K562 (cell line): Measurements from ENCODE around the gene SPHK1. TPM values are rescaled to one million over a fixed set of nuclear protein-coding genes. Genes with fewer than 3 reads are reported as not detected.
A peak's percentile ranks its signal among the peaks of the same experiment; 100 is the strongest.

Experiments used
- ATF4 ChIP-seq: fragments of 450-650 bp; formaldehyde crosslinking; IDR thresholded peaks from 2 replicates; pipeline ENCODE4 v1.4.0; 2022; ENCODE audit warnings: mild to moderate bottlenecking, moderate library complexity
- CEBPB ChIP-seq: fragments of 450-650 bp; IDR thresholded peaks from 2 replicates; pipeline ENCODE4 v1.6.1; 2016; ENCODE audit warnings: missing genetic modification characterization, missing compliant biosample characterization
- E2F1 ChIP-seq: sonication (generic); formaldehyde crosslinking; IDR thresholded peaks from 2 replicates; pipeline ENCODE4 v1.8.1; 2023; ENCODE audit warnings: mild to moderate bottlenecking, missing genetic modification reagents, moderate library complexity
- MIER1 ChIP-seq: fragments of 450-650 bp; IDR thresholded peaks from 2 replicates; pipeline ENCODE4 v1.6.1; 2016; ENCODE audit warnings: antibody characterized with exemption, mild to moderate bottlenecking, low read depth
- MTA3 ChIP-seq: fragments of 450-650 bp; formaldehyde crosslinking; IDR thresholded peaks from 2 replicates; pipeline ENCODE4 v1.6.1; 2017; ENCODE audit warnings: mild to moderate bottlenecking, borderline replicate concordance
- POLR2A ChIP-seq: fragments of 450-650 bp; conservative IDR thresholded peaks from 2 replicates; pipeline ENCODE4 v1.6.1; 2016
- SP2 ChIP-seq: IDR thresholded peaks from 2 replicates; pipeline ENCODE4 v1.6.1; 2011; ENCODE audit warnings: mild to moderate bottlenecking, low read depth, low read length, moderate library complexity; ENCODE audit not compliant: poor library complexity, severe bottlenecking; ENCODE audit errors: extremely low read depth
- TBL1XR1 ChIP-seq, 2 experiments: IDR thresholded peaks; 2 replicates each; pipeline ENCODE4 v1.6.1; 2012; ENCODE audit warnings: improper control_type of control experiment in 2 of 2, low read length in 2 of 2, mild to moderate bottlenecking in 1 of 2
- TCF7L2 ChIP-seq: fragments of 150-350 bp; IDR thresholded peaks from 2 replicates; pipeline ENCODE4 v1.6.1; 2016; ENCODE audit warnings: low read depth, mild to moderate bottlenecking, low read length, moderate library complexity
- TEAD2 ChIP-seq: fragments of 450-650 bp; IDR thresholded peaks from 2 replicates; pipeline ENCODE4 v1.6.1; 2016; ENCODE audit warnings: missing genetic modification characterization, control low read depth, missing compliant biosample characterization
- XRCC4 ChIP-seq: IDR thresholded peaks from one replicate; pipeline ENCODE4 v1.6.1; 2011; ENCODE audit not compliant: insufficient read depth, insufficient read length; ENCODE audit errors: extremely low read depth
- ZBTB1 ChIP-seq: sonication (generic); formaldehyde crosslinking; IDR thresholded peaks from 2 replicates; pipeline ENCODE4 v1.8.1; 2023; ENCODE audit warnings: missing genetic modification reagents, low read depth, mild to moderate bottlenecking, borderline replicate concordance
- ZEB2 ChIP-seq: fragments of 450-650 bp; IDR thresholded peaks from 2 replicates; pipeline ENCODE4 v1.6.1; 2016
- ZNF316 ChIP-seq: fragments of 450-650 bp; IDR thresholded peaks from 2 replicates; pipeline ENCODE4 v1.6.1; 2016
- ZNF512 ChIP-seq: IDR thresholded peaks from 2 replicates; pipeline ENCODE4 v1.6.1; 2016; ENCODE audit warnings: missing genetic modification characterization, missing compliant biosample characterization
- ZNF696 ChIP-seq: fragments of 250-450 bp; sonication (Bioruptor Pico); conservative IDR thresholded peaks from 2 replicates; pipeline ENCODE4 v1.4.0; 2020; ENCODE audit warnings: mild to moderate bottlenecking, moderate library complexity
- polyA plus RNA-seq, 8 experiments: library from polyadenylated mRNA; depleted of rRNA in 4 of 8; stranded (reverse) in 5 of 8; unstranded in 3 of 8; fragments of >200 nt; fragmentation: Nextera tagmentation in 2 of 8; fragmentation: Illumina TruSeq in 1 of 8; extraction: Ambion mirVana in 2 of 8; extraction: Trizol in 1 of 8; gene quantifications; 2 replicates each; pipeline versions ENCODE4 v1.2.1 to v1.2.3, GENCODE V29; 2011 to 2014; ENCODE audit warnings: inconsistent platforms in 1 of 8, missing spikeins in 1 of 8
- total RNA-seq, 7 experiments: library from RNA; depleted of rRNA in 6 of 7; stranded (reverse); fragments of >200 nt in 6 of 7; fragmentation: Illumina TruSeq in 2 of 7; extraction: Trizol in 2 of 7; gene quantifications; 2 replicates each; pipeline versions ENCODE4 v1.2.1 to v1.2.3, GENCODE V29; 2011 to 2021; ENCODE audit warnings: low replicate concordance in 1 of 7
- TF ChIP-seq, protein P1 (sequence below): sonication (generic); formaldehyde crosslinking; IDR thresholded peaks from 2 replicates; pipeline ENCODE4 v1.8.1; 2023; ENCODE audit warnings: mild to moderate bottlenecking, missing genetic modification reagents
- TF ChIP-seq, protein P2 (sequence below): fragments of 250-450 bp; sonication (Bioruptor Pico); IDR thresholded peaks from 2 replicates; pipeline ENCODE4 v1.5.0; 2022; ENCODE audit warnings: mild to moderate bottlenecking
- TF ChIP-seq, protein P3 (sequence below), 2 experiments: fragments of 450-650 bp; conservative IDR thresholded peaks; 2 replicates each; pipeline ENCODE4 v1.6.1; 2017; ENCODE audit warnings: mild to moderate bottlenecking in 2 of 2, moderate library complexity in 2 of 2

The SPHK1 gene
- total and polyA plus RNA-seq, 9 of the 15 experiments (the other 6 are each of a cell fraction or from before 2014, with no cell fraction given), result 0.21 to 60.3 (median 14.5) TPM

DNA sequence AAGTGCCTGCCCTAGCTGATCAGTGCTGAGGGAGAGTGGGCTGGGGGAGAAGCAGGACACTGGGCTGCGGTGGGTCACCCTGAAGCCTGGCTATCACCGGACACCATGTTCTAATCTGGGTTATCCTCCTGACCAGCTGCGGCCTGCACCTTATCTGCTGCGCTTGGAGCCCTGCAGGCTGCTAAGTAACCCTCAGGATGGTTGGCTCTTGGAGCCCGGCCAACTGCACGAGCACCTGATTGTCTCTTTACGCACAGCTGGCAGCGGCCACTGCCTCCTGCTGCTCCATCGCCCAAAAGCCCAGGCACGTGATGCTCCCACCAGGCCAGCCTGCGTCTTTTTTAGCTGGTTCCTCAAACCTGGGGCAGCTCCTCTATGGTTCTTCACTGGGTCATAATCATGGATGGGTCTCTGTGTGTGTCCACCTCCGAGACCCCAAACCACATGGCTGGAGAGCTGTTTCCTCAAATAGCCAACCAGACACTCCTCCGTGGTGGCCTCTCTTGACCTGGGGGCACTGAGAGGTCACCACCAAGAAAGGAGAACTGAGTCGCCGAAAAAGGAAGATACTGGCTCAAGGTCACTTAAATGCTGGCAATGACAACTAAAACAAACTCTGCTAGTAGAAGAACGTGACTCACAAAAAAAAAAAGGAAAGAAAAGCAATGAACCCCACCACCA is 21.7 kb downstream of the SPHK1 start (continued):
- TF ChIP-seq E2F1 (CRISPR knock-in tag) (0 out of 2 replicates have a peak, but pooled peaks have one; percentile 64), TCF7L2 (no peak), TEAD2 (tag) (peak; percentile 43; the same call in 1 of the 2 replicates), ZNF316 (peak; percentile 64), ZNF696 (CRISPR knock-in tag) (no peak), ATF4 (peak; percentile 84), POLR2A (no peak), MIER1 (no peak), ZNF512 (no peak), ZEB2 (peak; percentile 73), ZBTB1 (CRISPR knock-in tag) (no peak), XRCC4 (no peak), CEBPB (tag) (no peak), TBL1XR1 (IDR thresholded peaks at IDR 0.05; ENCODE audit: low read length in 2 of 2) (peak; percentile 78 to 98), SP2 (no peak), MTA3 (peak; percentile 96)
- TF ChIP-seq, protein P1, sequence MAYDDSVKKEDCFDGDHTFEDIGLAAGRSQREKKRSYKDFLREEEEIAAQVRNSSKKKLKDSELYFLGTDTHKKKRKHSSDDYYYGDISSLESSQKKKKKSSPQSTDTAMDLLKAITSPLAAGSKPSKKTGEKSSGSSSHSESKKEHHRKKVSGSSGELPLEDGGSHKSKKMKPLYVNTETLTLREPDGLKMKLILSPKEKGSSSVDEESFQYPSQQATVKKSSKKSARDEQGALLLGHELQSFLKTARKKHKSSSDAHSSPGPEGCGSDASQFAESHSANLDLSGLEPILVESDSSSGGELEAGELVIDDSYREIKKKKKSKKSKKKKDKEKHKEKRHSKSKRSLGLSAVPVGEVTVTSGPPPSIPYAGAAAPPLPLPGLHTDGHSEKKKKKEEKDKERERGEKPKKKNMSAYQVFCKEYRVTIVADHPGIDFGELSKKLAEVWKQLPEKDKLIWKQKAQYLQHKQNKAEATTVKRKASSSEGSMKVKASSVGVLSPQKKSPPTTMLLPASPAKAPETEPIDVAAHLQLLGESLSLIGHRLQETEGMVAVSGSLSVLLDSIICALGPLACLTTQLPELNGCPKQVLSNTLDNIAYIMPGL (CRISPR knock-in tag), result no peak
- TF ChIP-seq, protein P2, sequence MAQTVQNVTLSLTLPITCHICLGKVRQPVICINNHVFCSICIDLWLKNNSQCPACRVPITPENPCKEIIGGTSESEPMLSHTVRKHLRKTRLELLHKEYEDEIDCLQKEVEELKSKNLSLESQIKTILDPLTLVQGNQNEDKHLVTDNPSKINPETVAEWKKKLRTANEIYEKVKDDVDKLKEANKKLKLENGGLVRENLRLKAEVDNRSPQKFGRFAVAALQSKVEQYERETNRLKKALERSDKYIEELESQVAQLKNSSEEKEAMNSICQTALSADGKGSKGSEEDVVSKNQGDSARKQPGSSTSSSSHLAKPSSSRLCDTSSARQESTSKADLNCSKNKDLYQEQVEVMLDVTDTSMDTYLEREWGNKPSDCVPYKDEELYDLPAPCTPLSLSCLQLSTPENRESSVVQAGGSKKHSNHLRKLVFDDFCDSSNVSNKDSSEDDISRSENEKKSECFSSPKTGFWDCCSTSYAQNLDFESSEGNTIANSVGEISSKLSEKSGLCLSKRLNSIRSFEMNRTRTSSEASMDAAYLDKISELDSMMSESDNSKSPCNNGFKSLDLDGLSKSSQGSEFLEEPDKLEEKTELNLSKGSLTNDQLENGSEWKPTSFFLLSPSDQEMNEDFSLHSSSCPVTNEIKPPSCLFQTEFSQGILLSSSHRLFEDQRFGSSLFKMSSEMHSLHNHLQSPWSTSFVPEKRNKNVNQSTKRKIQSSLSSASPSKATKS, result no peak
- TF ChIP-seq, protein P3, sequence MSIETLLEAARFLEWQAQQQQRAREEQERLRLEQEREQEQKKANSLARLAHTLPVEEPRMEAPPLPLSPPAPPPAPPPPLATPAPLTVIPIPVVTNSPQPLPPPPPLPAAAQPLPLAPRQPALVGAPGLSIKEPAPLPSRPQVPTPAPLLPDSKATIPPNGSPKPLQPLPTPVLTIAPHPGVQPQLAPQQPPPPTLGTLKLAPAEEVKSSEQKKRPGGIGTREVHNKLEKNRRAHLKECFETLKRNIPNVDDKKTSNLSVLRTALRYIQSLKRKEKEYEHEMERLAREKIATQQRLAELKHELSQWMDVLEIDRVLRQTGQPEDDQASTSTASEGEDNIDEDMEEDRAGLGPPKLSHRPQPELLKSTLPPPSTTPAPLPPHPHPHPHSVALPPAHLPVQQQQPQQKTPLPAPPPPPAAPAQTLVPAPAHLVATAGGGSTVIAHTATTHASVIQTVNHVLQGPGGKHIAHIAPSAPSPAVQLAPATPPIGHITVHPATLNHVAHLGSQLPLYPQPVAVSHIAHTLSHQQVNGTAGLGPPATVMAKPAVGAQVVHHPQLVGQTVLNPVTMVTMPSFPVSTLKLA (conservative IDR thresholded peaks at IDR 0.05), result peak; percentile 70 to 92
